GM21737 (cell line): ENCODE data around the gene SLCO4A1.

Experiments
- ATAC-seq: cut with Tn5 transposase; IDR thresholded peaks from one replicate; pipeline ENCODE4 v1.9.1; 2021; ENCODE audit warnings: mild to moderate bottlenecking, moderate library complexity; ENCODE audit not compliant: unreplicated experiment

The SLCO4A1 gene

GRCh38 chr20:62710221-62710885, 68.0 kb downstream of the SLCO4A1 start:
- no peak for ATAC-seq

- ATAC-seq, result no peak
Observed at GRCh38 chr20:62710886-62711702, 68.8 kb downstream of the SLCO4A1 start.

GRCh38 chr20:62711703-62712101, 69.4 kb downstream of the SLCO4A1 start:
- no peak for ATAC-seq

GRCh38 chr20:62712606-62713005, 70.3 kb downstream of the SLCO4A1 start:
- no peak for ATAC-seq

- ATAC-seq, result no peak
Observed at GRCh38 chr20:62714006-62714405, 71.7 kb downstream of the SLCO4A1 start.

- no peak for ATAC-seq
Observed at GRCh38 chr20:62714799-62715198, 72.5 kb downstream of the SLCO4A1 start.

- ATAC-seq, result no peak
Observed at GRCh38 chr20:62715201-62715600, 72.9 kb downstream of the SLCO4A1 start.

GRCh38 chr20:62716198-62716940, 74.1 kb downstream of the SLCO4A1 start:
- no peak for ATAC-seq

- no peak for ATAC-seq
Observed at GRCh38 chr20:62716941-62717310, 74.6 kb downstream of the SLCO4A1 start.

GRCh38 chr20:62717933-62718332, 75.6 kb downstream of the SLCO4A1 start:
- no peak for ATAC-seq

GRCh38 chr20:62718546-62718945, 76.2 kb downstream of the SLCO4A1 start:
- no peak for ATAC-seq

GRCh38 chr20:62719250-62719935, 77.1 kb downstream of the SLCO4A1 start:
- ATAC-seq, result no peak
